GM19468 (cell line): Measurements from ENCODE around the gene TUBG1.

ENCODE experiments used
- ATAC-seq: cut with Tn5 transposase; IDR thresholded peaks from one replicate; pipeline ENCODE4 v1.9.1; 2021; ENCODE audit warnings: mild to moderate bottlenecking, moderate library complexity, moderate number of reproducible peaks; ENCODE audit not compliant: unreplicated experiment; ENCODE audit errors: extremely low read depth

Gene TUBG1

DNA sequence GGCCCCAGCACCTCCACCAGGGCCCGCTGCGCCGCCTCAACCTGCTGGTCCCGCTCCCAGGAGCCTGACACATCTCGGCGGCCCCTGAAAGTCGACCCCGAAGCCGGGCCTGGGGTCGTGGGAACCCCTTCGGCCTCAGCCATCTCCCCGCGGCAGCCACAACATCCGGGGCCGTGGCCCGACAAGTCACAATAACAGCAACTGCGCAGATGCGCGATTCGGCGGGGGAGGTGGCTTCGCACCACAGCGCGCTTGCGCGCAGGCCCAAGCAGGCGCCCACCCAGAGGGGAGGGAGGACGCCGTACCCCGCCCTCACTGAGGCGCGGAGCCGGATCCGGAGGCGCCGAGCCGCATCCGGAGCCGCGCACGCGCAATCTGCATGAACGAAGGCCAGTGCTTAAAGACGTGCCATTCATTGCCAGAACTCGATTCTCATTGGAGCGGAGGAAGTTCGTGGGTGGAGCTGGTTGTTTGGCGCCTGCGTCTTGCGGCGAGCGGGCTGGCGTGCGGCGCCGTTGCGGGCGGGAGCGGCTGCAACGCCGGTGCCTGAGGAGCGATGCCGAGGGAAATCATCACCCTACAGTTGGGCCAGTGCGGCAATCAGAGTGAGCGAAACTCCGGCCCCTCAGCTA lies at the start of gene TUBG1, which contains the start of gene RETREG3:
TUBG1 (plus strand) TSS at position 502 of the 632 bp plus-strand sequence; CDS start at position 557, 55 bp downstream.
RETREG3 (minus strand) TSS at position 193 of the 632 bp plus-strand sequence; CDS start at position 143, 50 bp downstream.
- ATAC-seq, result peak; percentile 79

DNA sequence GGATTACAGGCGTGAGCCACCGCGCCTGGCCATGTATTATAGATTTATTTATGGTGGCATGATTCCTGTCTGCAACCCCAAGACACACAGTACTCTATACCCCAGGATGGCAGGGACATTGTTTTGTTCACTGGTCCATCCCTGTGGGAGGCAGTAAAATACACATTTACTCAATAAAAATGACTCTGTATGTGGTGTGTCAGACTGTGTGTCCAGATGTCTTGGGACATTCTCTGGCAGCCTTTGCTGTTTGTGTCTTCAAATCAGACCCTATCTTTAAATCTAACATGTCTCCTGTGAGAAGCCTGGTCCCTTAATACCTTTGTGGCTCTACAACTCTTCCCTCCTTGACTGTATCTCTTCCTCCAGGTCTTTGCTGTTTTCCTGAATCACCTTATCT lies 49.2 kb upstream of the TUBG1 start:
- no peak for ATAC-seq

DNA sequence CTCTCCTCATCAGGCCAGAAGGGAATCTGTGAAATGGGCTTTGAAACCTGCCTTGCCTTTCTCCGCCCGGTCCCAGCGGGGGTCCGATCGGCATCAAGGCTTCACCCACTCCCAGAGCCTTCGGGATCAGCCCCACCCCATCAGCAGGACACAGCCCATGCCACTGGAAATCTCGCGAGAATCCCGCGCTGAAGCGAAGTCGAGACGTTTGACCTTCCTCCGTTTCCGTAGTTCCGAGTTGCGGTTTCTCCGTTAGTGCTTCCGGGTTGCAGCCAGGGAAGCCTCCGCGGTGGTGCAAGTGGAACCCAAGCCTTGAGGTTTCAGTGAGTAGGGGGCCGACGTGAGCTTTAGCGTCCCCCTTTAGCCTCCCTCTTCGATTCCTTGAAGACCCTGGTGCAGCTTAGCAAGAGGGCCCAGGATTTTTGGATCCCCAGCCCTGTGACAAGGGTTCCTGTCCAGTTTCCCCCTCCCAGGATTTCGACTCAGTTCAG lies 47.5 kb upstream of the TUBG1 start, which contains the start of gene COASY:
COASY (plus strand) TSS at position 252 of the 491 bp plus-strand sequence. CDS start 475 bp downstream, outside the sequence.
- no peak for ATAC-seq

DNA sequence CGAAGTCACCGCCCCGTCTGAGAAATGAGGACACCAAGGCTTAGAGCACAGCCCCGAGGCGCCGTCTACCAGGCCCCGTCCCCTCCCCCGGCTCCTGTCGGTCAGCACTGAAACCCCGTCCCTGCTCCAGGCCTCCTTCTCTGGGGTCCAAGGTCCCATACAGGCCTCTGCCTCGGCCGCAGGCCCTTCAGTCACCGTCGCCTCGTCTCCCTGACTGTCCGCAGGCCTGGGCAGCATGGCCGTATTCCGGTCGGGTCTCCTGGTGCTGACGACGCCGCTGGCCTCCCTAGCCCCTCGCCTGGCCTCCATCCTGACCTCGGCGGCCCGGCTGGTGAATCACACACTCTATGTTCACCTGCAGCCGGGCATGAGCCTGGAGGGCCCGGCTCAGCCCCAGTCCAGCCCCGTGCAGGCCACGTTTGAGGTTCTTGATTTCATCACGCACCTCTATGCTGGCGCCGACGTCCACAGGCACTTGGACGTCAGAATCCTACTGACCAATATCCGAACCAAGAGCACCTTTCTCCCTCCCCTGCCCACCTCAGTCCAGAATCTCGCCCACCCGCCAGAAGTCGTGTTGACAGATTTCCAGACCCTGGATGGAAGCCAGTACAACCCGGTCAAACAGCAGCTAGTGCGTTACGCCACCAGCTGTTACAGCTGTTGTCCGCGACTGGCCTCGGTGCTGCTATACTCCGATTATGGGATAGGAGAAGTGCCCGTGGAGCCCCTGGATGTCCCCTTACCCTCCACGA lies 46.9 kb upstream of the TUBG1 start:
- no peak for ATAC-seq

DNA sequence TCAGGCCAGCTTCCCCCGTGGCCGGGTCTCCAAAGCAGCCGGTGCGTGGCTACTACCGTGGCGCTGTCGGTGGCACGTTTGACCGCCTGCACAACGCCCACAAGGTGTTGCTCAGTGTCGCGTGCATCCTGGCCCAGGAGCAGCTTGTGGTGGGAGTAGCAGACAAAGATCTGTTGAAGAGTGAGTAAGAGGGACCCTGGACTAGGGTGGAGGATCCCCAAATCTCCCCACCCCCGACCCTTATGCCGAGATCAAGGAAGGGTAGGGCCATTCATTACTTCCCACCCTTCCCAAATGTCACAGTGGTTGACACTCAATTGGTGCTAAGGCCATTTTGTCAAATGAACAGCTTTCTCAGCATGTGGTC lies 46.4 kb upstream of the TUBG1 start:
- ATAC-seq, result no peak

DNA sequence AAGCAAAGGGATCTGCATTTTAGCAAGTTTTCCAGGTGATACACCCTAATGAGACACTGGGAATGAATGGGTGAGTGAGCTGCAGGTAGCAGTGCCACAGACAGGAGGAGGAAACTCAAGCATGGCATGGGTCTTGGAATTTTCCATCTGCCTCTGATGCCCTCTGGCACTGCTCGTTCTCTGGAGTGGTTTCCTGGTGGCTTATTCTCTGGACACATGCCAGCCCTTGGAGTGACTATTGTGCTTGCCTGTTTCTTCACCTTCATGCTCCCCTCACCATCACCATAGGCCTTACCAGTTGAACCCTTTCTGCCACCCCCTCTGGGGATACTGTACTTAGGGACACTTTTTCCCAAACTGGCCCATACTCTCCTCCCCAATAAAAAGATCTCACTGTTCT lies 45.9 kb upstream of the TUBG1 start:
- ATAC-seq, result no peak

DNA sequence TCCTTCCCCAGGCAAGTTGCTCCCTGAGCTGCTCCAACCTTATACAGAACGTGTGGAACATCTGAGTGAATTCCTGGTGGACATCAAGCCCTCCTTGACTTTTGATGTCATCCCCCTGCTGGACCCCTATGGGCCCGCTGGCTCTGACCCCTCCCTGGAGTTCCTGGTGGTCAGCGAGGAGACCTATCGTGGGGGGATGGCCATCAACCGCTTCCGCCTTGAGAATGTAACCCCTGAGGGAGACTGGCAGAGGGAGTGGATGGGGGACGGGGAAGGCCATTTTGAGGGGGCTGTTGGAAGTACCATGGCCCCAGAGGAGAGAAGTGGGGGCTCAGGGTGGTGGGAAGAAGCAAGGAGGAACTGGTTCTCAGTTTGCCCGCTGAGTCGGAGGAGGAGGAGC lies 45.5 kb upstream of the TUBG1 start:
- no peak for ATAC-seq

DNA sequence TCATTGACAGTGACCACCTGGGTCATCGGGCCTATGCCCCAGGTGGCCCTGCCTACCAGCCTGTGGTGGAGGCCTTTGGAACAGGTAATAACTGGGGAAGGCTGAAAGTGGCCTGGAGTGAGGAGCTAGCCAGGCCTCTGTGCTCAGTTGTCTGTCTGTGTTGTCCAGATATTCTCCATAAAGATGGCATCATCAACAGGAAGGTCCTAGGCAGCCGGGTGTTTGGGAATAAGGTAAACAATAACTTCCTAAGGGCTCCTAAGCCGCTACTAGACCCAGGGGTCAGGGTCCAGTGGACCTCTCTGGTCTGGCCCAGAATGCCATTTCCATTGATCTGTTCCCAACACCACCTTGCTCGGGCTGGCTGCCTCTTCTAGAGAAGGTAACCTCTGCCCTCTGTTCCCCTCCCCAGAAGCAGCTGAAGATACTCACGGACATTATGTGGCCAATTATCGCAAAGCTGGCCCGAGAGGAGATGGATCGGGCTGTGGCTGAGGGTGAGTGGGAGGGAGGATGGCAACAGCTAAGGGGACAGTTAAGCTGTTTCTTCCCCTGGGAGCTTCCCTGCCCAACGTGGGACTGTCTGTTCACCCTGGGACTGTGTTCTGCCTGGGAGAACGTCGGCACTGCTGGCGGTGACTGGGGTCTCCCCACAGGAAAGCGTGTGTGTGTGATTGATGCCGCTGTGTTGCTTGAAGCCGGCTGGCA lies 44.5 kb upstream of the TUBG1 start:
- no peak for ATAC-seq

DNA sequence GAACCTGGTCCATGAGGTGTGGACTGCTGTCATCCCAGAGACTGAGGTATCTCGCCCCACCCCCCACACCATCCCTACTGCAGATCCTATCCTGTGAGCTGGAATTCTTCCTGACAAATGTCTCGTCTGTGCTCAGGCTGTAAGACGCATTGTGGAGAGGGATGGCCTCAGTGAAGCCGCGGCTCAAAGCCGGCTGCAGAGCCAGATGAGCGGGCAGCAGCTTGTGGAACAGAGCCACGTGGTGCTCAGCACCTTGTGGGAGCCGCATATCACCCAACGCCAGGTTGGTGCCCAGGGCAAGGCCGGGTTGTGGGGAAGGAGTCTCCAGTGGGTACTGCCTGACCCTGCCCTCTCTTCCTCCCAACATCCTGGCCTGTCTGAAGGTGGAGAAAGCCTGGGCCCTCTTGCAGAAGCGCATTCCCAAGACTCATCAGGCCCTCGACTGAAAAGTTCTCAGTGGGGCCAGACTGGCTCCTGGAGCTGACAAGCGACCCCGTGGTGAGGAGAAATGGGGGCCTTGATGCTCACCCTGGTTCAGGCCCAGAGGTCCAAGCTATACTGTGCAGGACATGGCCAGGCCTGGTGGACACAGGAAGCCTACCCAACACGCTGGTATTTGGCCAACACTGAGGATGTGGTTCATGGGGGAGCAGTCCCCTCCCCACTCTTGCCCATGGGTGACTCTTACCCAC lies 43.8 kb upstream of the TUBG1 start:
- no peak for ATAC-seq

DNA sequence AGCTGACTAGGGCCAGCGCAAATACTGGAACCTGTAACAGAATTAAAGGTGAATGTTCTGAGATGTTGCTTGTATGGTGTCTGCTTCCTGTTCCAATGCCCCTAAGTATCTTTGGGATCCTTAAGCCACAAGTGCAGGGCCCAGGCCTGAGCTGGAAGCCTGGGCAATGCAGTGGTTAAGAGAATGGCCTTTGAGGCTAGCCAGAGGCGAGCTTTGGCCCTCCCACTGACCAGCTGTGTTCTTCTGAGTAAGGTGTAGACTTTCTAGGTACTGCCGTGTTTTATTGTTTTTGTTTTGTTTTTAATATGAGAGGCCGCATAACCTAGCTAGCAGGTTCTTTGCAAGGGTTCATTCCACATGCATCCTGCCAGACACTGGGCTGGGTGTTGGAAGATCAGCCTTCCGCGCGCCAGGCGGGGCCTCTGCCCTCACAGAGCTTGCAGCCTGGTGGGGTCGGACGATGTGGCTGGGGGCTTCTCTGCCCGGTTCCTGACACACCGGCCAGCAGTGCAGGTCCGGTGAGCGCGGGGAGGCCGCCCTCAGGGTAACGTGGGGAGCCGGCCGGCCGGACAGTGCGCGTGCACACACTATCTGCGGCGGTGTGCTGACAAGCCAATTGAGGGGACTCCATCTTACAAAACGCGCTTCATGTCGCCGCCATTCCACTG lies 43.1 kb upstream of the TUBG1 start:
- no peak for ATAC-seq

DNA sequence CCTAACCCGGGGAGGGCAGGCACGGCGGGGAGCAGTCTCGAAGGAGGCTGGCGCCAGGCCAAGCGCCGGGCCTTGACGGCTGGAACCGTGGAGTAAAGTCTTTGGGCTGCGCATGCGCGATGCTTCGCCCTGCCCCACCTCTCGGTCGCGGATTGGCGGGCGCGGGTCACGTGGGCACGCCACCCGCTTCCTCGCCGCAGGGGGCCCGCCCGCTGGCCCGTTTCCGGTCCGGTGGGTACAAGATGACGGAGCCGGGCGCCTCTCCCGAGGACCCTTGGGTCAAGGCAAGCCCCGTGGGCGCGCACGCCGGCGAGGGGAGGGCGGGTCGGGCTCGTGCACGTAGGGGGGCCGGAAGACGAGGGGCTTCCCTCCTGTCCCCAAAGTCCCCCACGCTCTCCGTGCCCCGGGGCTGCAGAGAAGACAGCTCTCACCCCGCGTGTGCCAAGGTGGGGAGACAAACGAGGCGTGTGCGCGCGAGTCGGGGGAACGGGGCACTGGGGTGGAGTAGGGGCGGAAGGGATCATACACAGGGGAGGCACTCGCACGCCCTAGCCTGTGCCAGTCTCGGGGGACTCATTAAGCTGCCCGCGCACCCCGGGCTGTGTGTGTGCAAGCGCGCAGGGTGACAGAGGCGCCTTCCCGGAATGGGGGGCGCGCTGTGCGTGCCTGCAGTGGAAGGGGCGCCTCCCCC lies 42.5 kb upstream of the TUBG1 start, which contains the start of gene MLX:
MLX (plus strand) TSS at position 218 of the 691 bp plus-strand sequence; CDS start at position 243, 25 bp downstream.
- peak; percentile 19 for ATAC-seq

DNA sequence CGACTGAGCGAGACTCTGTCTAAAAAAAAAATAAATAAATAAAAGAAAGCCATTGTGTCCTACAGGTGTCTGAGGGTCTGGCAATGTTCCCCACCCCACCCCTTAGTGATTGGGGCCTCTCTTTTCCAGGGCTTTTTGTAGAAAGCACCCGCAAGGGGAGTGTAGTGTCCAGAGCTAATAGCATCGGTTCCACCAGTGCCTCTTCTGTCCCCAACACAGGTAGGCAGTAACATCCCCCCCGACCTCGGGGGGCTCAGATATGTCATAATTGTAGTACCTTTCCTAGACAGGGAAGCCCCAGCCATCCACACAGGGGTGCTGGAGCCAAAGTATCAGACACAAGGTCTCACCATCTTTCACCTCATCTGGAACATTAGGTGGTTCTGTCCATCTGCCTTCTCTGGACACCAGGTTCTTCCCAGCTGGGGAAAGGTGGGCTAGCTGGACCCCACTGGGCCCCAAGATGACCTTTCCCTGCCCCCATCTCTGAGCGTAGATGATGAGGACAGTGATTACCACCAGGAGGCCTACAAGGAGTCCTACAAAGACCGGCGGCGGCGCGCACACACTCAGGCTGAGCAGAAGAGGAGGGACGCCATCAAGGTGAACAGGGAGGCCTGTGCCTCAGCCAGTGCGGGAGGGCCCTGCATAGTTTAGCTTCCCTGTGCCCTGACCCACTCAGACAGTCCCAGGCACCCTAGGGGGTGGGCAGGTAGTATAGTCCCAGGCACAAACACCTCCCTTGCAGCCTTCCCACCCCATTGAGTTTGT lies 41.0 kb upstream of the TUBG1 start:
- no peak for ATAC-seq

DNA sequence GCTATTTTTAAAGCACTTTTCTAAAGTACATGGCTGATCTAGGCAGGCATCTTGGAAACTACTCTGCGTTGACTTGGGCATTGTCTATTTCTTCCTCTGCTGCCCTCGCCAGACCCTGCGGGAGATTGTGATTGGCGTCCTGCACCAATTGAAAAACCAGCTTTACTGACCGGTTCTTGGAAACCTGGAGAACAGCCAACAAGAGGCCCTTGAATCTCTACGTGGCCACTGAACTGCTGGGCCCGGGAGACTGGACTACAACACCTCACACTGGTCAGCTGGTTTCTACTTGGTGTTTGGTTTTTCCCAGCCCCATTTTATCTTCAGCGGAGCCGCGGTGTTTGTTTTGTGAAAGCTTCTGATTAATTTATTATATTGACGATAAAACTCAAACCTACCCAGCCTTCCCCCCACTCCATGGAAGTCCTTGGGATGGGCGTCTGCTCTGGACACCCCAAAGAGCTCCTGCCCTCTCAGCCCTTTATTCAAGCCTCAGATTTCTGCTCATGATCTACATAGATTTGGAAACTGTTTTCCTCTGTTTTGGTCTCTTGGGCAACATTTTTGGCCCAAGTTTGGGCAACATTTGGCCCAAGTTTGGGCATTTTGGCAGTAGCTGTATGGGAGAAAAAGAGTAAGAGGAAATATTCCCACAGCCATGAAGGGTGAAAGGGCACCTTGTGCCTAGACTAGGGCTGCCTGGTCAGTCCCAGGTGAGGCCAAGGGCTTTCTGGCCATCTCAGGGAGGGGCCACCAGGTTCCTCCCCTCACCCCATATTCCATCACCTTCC lies 37.9 kb upstream of the TUBG1 start:
- ATAC-seq, result no peak

DNA sequence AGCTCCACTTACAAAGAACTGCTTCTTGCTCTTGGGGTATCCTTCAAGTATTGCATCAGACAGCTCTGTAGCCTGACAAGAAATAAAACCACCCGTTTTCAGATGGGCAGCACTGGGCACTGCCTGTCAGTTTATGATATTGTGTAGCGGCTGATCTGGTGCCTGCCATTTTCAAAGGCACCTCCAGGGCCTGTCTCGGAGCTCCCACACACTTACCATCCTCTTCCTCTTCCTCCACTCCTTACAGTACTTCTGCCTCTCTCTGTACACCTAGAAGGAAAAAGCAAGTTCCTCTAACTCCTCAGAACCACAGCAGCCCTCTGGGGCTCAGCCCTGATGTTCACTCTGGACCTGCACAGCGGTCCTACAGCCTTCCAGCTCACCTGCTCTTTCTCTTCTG lies 36.4 kb upstream of the TUBG1 start:
- no peak for ATAC-seq

DNA sequence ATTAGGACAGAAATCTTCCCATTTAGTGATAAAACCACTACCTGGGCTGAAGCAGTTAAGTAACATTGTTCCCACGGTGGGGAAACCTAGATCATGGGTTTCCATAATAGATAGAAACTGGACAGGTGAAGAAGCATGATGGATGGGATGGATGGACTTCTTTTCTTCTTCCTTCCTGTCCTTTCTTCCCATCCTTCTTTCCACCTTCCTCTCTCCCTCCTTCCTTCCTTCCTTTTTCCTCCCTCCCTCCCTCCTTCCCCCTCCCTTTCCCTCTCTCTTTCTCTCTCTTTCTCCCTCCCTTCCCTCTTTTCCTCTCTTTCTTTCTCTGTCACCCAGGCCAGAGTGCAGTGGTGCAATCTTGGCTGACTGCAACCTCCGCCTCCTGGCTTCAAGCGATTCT lies 35.0 kb upstream of the TUBG1 start:
- no peak for ATAC-seq

DNA sequence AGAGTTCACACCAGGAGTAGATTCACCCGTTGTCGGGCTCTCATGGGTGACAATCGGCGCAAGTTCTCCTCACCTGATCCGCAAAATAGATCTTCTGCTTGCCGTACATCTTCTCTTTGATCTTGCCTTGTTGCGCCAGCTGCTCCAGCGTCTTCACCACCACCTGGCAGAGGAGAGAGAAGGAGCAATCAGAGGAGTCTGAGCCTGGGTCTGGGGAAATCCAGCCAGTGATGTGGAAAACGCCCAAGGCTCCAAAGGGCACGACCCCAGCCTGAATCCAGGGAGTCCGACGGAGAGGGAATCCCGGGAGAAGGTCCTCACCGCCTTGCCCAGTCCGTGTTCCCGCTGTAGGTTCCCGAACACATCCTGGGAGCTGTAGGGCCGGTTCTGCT lies 32.3 kb upstream of the TUBG1 start:
- ATAC-seq, result no peak

DNA sequence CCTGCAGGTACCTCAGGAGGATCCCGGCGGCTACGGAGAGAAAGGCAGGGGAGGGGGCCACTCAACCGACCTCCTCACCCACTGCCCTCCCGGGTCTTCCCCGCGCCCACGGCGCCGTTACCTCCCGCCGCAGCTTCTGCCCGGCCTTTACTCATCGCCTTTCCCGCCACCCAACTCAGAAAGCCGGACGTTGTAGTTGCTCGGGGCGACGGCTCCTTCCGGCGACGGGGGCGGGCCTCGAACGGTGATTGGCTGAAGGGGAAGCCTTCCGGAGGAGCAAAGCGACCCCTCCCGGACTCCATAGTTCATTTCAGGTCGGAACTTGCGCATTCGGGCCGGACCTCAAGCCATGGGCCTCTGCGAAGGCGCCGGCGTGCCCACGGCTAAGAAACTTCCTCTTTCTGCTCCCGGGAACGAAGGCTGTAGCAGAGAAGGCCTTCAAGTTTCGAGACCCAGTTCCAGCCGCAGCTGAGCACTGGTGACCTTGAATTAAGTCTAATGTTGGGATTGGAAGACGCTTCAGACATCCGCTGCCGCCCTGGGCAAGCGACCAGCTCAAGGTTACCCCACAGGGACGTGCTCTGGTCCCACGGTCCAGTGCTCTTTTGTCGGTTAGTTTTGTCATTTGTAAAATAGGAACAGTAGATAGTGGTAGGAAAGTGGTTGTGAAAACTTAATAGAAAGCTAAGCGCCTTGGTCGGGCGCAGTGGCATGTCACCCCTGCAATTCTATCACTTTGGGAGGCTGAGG lies 31.8 kb upstream of the TUBG1 start, which contains the start of gene PSMC3IP:
PSMC3IP (minus strand) TSS at position 198 of the 750 bp plus-strand sequence; CDS start at position 155, 43 bp downstream.
- peak; percentile 46 for ATAC-seq
